IPS-11a (cell line): ENCODE results near the gene PITPNM3.

Experiments used
- H3K4me3 ChIP-seq: one replicate; pipeline ENCODE4 v1.5.1; 2013; ENCODE audit warnings: low read depth, low read length, control low read depth

Gene PITPNM3

DNA sequence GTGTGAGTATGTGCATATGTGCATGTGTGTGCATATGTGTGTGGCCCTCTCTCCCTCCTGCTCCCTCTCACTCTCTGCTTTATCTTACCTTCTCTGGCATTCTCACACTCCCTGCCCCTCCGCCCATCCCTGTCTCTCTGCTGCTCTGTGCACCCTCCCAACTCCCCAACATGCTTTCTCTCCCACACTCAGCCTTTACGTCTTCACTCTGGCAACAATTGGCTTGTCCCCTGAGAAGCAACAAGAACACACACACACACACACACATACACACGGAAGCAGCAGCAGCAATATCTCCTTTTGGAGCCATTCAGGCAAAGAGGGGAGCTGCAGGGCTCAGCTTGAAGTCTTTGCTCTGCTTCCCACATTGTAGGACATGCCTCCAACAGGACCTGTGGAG, 27.8 kb downstream of the PITPNM3 start:
- no peak overlapping the region for H3K4me3 ChIP-seq

DNA sequence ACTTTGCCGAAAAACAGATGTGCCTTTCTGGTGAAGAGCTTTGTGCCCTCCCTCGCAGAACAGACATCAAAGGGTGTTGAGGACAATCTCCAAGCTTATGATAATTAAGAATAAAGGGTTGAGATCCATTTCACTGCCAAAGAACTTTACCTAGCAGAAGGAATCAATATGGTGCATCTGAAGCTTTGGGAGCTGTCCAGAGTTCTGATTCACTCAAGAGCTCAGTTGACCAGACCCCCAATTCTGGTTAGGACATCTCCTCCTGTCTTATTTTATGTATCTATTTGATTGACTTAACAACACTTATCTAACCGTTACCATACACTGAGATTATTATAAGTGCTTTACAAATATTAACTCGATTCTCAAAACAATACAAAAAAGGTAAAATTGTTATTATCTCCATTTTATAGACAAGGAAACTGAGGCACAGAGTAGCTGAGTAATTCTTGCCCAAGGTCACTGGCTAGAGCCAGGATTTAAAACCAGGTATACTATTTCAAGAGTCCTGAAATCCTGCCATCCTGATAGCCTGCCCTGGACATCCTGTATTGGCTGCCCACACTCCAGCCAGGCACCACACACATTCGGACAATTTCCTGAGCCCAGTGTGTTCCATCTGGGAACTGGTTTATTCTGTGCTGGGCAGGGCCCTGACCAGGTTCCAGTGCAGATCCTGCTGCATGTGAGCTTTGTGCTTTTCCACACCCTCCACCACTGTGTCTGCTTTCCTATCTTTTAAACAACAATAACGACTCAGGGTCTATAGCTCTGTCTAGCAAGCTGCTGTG, 29.8 kb downstream of the PITPNM3 start:
- H3K4me3 ChIP-seq, result no peak overlapping the region

GRCh38 chr17:6525731-6526130, 30.6 kb downstream of the PITPNM3 start:
- no peak overlapping the region for H3K4me3 ChIP-seq

- H3K4me3 ChIP-seq, result no peak overlapping the region
Measured at GRCh38 chr17:6525141-6525540, 31.2 kb downstream of the PITPNM3 start.

DNA sequence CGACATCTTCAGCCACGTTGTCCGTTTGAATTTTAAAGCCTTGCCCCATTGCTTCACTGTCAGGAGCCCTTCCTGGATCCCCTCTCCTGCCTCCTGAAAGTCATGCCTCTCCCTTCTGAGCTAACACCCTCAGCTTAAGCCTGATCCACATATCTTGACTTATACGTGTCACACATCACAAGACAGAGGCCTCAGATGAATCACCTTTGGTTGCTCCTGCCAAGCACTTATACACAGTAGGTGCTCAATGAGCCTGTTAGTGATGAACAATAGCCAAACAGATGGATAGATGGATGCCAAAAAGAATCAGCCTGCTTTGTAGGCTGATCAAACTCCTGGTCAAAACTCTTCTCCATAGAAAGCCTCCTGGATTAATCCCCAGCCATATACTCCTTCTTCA, 31.8 kb downstream of the PITPNM3 start:
- no peak overlapping the region for H3K4me3 ChIP-seq

DNA sequence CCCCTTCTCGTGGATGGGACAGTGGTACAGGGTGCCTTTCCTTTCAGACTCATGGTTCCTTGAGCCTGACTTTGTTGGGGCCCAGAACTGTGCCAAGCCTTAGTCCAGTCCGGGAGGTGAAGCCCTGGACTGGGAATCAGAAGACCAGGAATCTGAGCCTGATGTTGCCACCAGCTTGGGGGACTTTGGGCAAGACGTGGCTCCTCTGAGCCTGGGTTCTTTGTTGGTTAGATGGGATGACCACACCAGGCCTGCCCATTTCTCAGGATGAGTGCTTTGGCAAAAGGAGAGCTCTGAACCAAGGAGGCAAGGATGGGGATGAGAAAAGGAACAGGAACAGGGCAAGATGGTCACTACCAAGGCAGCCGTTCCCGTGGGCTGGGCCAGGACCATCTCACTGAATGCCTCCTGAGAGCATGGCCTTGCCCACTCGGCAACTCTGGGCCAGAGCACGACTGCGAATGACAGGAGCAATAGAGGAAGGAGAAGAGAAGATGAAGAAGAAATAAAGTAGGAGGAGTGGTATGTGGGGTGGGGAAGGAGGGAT, 32.5 kb downstream of the PITPNM3 start:
- no peak overlapping the region for H3K4me3 ChIP-seq

- no peak overlapping the region for H3K4me3 ChIP-seq
Measured at GRCh38 chr17:6523330-6523729, 33.0 kb downstream of the PITPNM3 start.

GRCh38 chr17:6521586-6521985, 34.8 kb downstream of the PITPNM3 start:
- no peak overlapping the region for H3K4me3 ChIP-seq

DNA sequence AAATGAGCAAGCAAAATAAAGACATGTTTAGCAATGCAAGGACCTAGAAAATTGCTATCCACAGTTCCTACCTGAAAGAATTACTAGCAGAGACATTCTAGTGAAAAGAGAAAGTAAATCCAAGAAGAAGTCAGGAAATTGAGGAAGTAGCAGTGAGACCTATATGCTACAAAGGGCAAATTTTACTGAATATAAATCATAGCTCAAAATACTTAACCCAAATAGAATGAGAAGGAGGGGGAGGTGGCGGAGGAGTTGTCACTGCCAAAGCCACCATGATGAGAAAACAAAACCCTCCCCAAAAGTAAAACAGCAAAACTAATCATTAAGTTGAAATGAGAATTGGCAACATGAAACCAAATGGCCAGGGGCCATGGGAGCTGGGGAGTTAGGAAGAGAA, 39.3 kb downstream of the PITPNM3 start:
- no peak overlapping the region for H3K4me3 ChIP-seq

DNA sequence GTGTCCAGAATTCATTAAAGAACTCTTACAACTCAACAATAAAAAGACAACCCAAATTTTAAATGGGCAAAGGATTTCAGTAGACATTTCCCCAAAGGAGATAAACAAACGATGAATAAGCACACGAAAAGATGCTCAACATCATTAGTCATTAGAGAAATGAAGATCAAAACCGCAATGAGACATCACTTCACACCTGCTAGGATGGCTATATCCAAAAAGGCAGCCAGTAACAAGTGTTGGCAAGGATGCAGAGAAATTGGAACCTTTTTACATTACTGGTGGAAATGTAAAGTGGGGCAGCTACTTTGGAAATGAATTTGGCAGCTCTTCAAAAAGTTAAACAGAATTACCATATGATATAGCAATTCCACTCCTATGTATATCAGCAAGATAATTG, 42.0 kb downstream of the PITPNM3 start:
- H3K4me3 ChIP-seq, result no peak overlapping the region

GRCh38 chr17:6512552-6512951, 43.8 kb downstream of the PITPNM3 start:
- H3K4me3 ChIP-seq, result no peak overlapping the region

DNA sequence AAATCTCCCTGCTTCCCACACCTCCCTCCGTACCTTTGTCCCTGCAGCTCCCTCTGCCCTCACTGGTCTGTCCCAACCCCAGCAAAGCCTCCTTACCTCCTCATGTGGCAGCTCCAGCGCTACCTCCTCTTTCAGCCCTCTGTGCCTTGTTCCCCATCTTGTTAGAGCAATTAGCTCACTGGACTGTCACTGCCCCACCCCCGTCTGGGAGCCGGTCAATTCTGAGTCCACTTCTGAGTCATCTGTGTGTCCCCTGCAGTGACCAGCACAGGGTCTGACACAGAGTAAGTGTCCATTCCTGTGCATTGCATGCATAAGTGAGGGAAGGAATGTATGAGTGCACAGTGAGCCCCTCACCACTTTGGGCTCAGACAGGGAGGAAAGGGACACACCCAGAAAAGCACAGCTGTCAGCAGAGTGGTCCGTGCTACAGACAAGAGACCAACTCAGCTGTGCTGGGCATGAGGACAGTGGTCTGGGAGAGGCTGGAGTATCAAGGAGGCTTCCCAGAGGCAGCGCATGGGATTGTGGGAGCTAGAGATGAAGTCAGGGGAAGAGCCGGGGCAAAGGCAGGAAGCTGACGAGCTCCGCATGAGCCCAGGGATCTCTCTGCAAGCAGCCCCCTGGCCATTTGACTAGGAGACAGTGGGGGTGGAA, 45.9 kb downstream of the PITPNM3 start:
- H3K4me3 ChIP-seq, result no peak overlapping the region

GRCh38 chr17:6509921-6510320, 46.4 kb downstream of the PITPNM3 start:
- H3K4me3 ChIP-seq, result no peak overlapping the region

DNA sequence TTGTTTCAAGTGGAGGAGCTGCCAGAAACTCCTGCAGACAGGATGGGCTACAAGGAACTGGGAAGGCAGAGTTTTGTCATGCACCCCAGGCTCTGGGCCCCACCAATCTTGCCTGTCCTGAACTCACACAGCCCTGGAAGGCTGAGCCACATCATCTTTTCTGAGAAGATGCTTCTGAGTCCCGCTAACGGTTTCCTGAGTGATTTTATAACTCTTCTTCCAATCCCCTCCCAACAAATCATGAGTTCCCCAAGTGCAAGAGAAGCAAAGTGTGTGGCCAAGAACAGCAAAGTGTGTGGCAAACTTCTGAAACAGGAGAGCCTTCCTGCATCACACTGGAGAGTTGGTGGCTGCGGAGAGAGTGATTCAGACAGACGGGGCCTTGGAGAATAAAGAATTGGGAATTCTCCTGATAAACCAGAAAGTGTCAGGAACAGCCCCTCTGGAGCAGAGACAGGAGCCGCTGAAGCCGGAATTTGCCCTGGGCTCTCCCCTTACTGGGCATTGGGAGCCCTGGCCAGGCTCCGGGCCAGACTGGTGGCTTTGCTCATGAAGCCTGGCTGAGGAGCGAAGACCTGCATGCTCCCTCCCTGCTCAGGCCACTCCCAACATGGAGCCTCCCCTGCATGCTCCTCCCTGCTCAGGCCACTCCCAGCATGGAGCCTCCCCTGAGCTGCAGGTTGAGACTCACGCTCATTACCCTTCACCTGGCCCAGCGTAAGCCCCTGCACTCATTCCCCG, 47.2 kb downstream of the PITPNM3 start:
- H3K4me3 ChIP-seq, result no peak overlapping the region

GRCh38 chr17:6508519-6509030, 47.8 kb downstream of the PITPNM3 start:
- H3K4me3 ChIP-seq, result no peak overlapping the region

- no peak overlapping the region for H3K4me3 ChIP-seq
Measured at GRCh38 chr17:6508016-6508415, 48.3 kb downstream of the PITPNM3 start.

- no peak overlapping the region for H3K4me3 ChIP-seq
Measured at GRCh38 chr17:6507535-6507934, 48.8 kb downstream of the PITPNM3 start.

GRCh38 chr17:6506679-6507231, 49.6 kb downstream of the PITPNM3 start:
- no peak overlapping the region for H3K4me3 ChIP-seq

GRCh38 chr17:6505425-6506142, 50.8 kb downstream of the PITPNM3 start:
- H3K4me3 ChIP-seq, result no peak overlapping the region

GRCh38 chr17:6503641-6504195, 52.6 kb downstream of the PITPNM3 start:
- H3K4me3 ChIP-seq, result no peak overlapping the region
